Testis (tissue), 3 donors: ENCODE data around the gene LCN9. TPM values are rescaled to one million over a fixed set of nuclear protein-coding genes. Genes with fewer than 3 reads are reported as not detected.

Experiments used
- DNase-seq: peaks from one replicate; pipeline ENCODE4 v3.0.0-alpha.2; 2019
- H3K27ac ChIP-seq, 2 donors: fragments of 200-600 bp; sonication (generic); one replicate each; pipeline ENCODE4 v1.5.1; 2019
- H3K27me3 ChIP-seq: fragments of 200-600 bp; sonication (generic); one replicate; pipeline ENCODE4 v1.5.1; 2019
- H3K36me3 ChIP-seq: fragments of 200-600 bp; sonication (generic); one replicate; pipeline ENCODE4 v1.5.1; 2017; ENCODE audit warnings: low read depth; ENCODE audit errors: missing control alignments
- H3K4me1 ChIP-seq: fragments of 200-600 bp; sonication (generic); one replicate; pipeline ENCODE4 v1.5.1; 2019
- H3K4me3 ChIP-seq, 2 donors: fragments of 200-600 bp; sonication (generic); one replicate each; pipeline ENCODE4 v1.5.1; 2017 to 2019
- H3K9me3 ChIP-seq: fragments of 200-600 bp; sonication (generic); one replicate; pipeline ENCODE4 v1.5.1; 2017
- POLR2A ChIP-seq: fragments of 450-650 bp; IDR thresholded peaks from one replicate; pipeline ENCODE4 v1.6.1; 2017; ENCODE audit warnings: antibody characterized with exemption, mild to moderate bottlenecking, moderate library complexity
- WGBS, 2 donors: methylation state at CpG; one replicate each; pipeline ENCODE4 v1.1.5; 2018; 5-methylcytosine and 5-hydroxymethylcytosine counted together
- intact Hi-C: fragments of 100-400 bp; cut with DNase I; formaldehyde crosslinking; loops from one replicate; pipeline ENCODE4 v1.15.1; 2023; ENCODE audit warnings: low total_unique reads
- polyA plus RNA-seq: library from polyadenylated mRNA; stranded (reverse); fragments of 350-450 nt; fragmentation: Illumina TruSeq; extraction: RNeasy Lipid Tissue Mini Kit (QIAGEN cat#74804); gene quantifications from one replicate; pipeline ENCODE4 v1.2.3, GENCODE V29; 2014; ENCODE audit warnings: low read depth, low replicate concordance; ENCODE audit not compliant: insufficient read depth
- total RNA-seq, 2 donors: library from RNA; depleted of rRNA; stranded (reverse); fragments of >200 nt; gene quantifications; one replicate each; pipeline ENCODE4 v1.2.3, GENCODE V29; 2016
- TF ChIP-seq, protein P1 (sequence below), 3 experiments: fragments of 450-650 bp in 2 of 3; fragments of 200-600 bp in 1 of 3; sonication (generic) in 1 of 3; IDR thresholded peaks; one replicate each; pipeline ENCODE4 v1.5.1; 2016 to 2019; ENCODE audit warnings: antibody characterized with exemption in 3 of 3, mild to moderate bottlenecking in 2 of 3, moderate library complexity in 1 of 3

The LCN9 gene
- total and polyA plus RNA-seq, 3 donors from 2014 or later = 0.68 TPM; not detected in 2

- Histone ChIP-seq H3K27ac (no peak overlapping the region), H3K4me3 (no peak overlapping the region), H3K9me3 (no peaks in the 10 kb centered on the region), H3K36me3 (no peaks in the 10 kb centered on the region), H3K27me3 (no peaks in the 10 kb centered on the region), H3K4me1 (peaks cover 13% of the 10 kb centered on the region)
- 90 to 92% methylated on average over 9 to 11 of the region's 11 CpGs for whole genome bisulfite sequencing, 2 donors
- no peak for DNase-seq
- intact Hi-C loops = no loop called here
- no peak for TF ChIP-seq POLR2A
- TF ChIP-seq, protein P1, sequence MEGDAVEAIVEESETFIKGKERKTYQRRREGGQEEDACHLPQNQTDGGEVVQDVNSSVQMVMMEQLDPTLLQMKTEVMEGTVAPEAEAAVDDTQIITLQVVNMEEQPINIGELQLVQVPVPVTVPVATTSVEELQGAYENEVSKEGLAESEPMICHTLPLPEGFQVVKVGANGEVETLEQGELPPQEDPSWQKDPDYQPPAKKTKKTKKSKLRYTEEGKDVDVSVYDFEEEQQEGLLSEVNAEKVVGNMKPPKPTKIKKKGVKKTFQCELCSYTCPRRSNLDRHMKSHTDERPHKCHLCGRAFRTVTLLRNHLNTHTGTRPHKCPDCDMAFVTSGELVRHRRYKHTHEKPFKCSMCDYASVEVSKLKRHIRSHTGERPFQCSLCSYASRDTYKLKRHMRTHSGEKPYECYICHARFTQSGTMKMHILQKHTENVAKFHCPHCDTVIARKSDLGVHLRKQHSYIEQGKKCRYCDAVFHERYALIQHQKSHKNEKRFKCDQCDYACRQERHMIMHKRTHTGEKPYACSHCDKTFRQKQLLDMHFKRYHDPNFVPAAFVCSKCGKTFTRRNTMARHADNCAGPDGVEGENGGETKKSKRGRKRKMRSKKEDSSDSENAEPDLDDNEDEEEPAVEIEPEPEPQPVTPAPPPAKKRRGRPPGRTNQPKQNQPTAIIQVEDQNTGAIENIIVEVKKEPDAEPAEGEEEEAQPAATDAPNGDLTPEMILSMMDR (IDR thresholded peaks at IDR 0.05) = no peak
Observed at GRCh38 chr9:135716045-135716444, 52.9 kb downstream of the LCN9 start.

Other genes with a start within 250 kb of the LCN9 start
- 10 to 100 TPM; 33.1 to 38.8 TPM for gene PPP1R26, start 183.5 kb upstream of the LCN9 start, total RNA-seq
- 15.6 TPM for gene PPP1R26, start 183.5 kb upstream of the LCN9 start, polyA plus RNA-seq
- gene MRPS2, start 162.6 kb upstream of the LCN9 start, total RNA-seq = 10 to 100 TPM; 35.9 to 40.4 TPM
- gene MRPS2, start 162.6 kb upstream of the LCN9 start, polyA plus RNA-seq = 34.7 TPM
- not detected for gene LCN1, start 141.9 kb upstream of the LCN9 start, total RNA-seq
- 2.7 TPM for gene LCN1, start 141.9 kb upstream of the LCN9 start, polyA plus RNA-seq
- gene OBP2A, start 117.2 kb upstream of the LCN9 start, total RNA-seq = 10 to 100 TPM; 13.9 to 19.0 TPM
- gene OBP2A, start 117.2 kb upstream of the LCN9 start, polyA plus RNA-seq = 11.8 TPM
- gene PAEP, start 101.6 kb upstream of the LCN9 start, total RNA-seq = not detected
- 2.5 TPM for gene PAEP, start 101.6 kb upstream of the LCN9 start, polyA plus RNA-seq
- gene GLT6D1, start 23.8 kb upstream of the LCN9 start, total RNA-seq = under 1 TPM in 1 of 2 donors, not detected in 1; 0.47 TPM
- 1.6 TPM for gene GLT6D1, start 23.8 kb upstream of the LCN9 start, polyA plus RNA-seq
- 10 to 100 TPM; 18.4 to 32.7 TPM for gene SOHLH1, start 36.2 kb downstream of the LCN9 start, total RNA-seq
- gene SOHLH1, start 36.2 kb downstream of the LCN9 start, polyA plus RNA-seq = 18.7 TPM
- gene KCNT1, start 38.9 kb downstream of the LCN9 start, total RNA-seq = 1 to 10 TPM; 5.3 to 7.3 TPM
- gene KCNT1, start 38.9 kb downstream of the LCN9 start, polyA plus RNA-seq = 1.8 TPM
- 100 to 1,000 TPM in 1 of 2 donors, 10 to 100 TPM in 1; 93.7 to 102 TPM for gene CAMSAP1, start 244.2 kb downstream of the LCN9 start, total RNA-seq
- gene CAMSAP1, start 244.2 kb downstream of the LCN9 start, polyA plus RNA-seq = 44.1 TPM